Middle frontal gyrus (tissue), 1 donor: Measurements from ENCODE around the gene PDZRN4.
"Not testable (repeated sequence)": the region's sequence is repeated elsewhere in the genome, so short reads cannot be mapped to it uniquely, and the experiment has no call there.

ENCODE experiments used
- DNase-seq: peaks from one replicate; pipeline ENCODE4 v3.0.0-alpha.2; 2015; ENCODE audit warnings: low spot score; ENCODE audit errors: extremely low spot score

Gene PDZRN4

DNA sequence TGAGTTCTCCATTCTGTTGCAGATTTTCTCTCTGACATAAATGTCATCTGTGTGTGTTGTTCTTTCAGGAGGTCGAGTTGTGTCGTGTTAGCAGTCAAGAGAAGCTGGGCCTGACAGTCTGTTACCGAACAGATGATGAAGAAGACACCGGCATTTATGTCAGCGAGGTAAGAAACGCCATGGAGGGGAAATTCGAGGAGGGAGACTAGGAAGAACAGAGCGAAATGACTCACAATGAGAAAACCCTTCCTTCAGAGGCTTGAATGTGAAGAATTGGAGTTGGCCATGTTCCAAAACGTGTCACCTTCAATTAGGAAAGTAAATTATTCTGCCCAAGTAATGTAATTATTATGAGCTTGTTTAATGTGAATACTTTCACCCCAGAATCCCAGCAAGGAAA is 364.5 kb downstream of the PDZRN4 start:
- no peak for DNase-seq

DNA sequence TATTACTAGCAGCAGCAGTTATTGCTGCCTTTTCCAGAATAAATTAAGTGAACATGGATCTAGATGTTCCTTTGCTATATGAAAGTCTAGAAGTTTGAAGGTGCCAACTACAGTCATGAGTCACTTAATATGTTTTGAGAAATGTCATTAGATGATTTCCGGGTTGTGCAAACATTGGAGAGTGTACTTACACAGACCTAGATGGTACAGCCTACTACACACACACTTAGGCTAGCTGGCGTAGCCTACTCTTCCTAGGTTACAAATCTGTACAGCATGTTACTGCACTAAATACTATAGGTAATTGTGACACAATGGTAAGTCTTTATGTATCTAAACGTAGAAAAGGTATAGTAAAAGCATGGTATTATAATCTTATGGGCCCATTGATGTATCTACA is 368.1 kb downstream of the PDZRN4 start:
- DNase-seq = no peak

DNA sequence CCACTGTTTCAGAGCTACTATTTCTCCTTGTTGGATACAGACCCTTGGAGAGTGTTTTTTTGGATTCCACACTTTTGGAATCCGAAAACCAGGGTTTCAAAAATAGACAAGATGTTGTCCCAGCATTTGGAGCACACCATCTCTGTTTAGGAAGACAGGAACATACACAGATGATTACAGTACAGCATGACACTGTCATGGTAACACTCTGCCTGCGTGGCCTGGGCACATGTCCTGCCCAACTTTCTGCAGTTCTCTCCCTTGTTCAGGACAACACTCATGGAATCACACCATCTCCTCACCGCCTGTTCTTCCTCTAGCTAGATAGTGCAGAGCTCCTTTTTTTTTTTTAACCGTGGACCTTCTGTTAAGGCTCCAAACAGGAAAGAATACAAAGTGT is 369.2 kb downstream of the PDZRN4 start:
- no peak for DNase-seq

DNA sequence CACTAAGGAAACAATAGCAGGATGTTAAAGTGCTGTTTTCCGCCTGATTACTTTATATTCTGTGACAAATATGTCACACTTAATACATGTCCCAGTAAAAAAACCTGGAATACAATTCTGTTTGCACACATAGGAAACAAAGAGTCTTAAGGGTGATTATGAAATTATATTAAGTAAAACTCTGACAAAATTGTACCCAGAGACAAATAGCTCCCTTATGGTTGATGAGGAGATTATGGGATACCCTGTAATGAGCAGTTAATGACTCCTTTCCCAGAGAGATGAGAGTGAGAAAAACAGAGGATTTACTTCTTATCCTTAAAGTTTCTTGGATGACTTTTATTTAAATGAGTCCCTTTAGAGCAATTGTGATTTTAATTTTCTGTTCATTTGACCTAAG is 370.6 kb downstream of the PDZRN4 start:
- DNase-seq = no peak

DNA sequence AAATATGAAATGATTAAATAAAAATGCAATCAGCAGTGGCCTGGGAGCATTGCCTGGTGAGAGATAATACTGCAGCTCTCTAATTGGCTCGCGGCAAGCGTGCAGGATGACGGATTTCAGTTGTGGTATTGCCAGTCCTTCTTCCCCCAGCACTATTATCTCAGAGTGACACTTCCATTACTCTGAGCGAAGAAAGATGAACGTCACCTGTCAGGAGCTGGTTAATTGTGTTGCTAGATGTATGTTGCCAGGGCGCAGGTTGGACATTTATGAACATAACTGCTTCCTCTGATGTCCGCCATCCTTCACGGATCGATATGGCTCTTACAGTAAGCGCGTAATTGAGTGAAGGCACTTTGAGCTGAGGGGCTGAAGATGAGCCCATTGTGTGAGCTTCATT is 374.9 kb downstream of the PDZRN4 start:
- DNase-seq = no peak

DNA sequence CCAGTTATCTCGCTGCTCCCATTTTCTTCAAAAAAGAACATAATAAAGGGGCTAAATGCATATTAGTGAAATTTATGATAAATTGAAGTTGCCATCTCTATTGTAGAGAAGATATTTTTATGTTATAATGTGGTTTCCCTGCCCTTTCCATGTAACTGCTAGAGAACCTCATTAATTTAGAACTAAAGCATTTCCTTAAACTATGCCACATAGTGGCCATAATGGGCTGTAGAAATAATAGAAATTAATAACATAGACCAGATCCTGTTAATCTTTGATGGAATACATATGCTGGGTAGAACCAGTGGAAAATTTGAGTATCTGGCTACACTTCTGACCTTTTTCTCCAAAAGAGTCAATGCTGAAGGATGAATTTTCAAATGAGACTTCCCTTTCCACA is 376.7 kb downstream of the PDZRN4 start:
- no peak for DNase-seq

DNA sequence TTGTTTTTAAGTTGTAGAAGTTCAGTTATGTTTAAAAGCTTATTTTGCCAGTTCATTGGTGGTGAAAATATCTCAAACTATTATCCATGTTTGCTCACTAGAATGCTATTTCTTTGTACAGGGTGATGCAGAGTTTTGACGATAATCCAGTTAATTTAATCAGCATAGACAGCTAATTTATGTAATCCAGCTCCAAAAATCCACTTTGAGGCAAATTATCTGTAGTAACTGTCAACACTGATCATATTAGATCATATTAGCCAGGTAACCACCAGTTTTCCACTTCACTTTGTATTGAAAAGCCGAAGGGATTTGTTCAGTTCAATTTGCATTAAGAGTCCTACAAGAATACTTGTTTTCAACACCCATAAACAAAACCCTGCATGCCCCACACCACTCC is 378.6 kb downstream of the PDZRN4 start:
- no peak for DNase-seq

DNA sequence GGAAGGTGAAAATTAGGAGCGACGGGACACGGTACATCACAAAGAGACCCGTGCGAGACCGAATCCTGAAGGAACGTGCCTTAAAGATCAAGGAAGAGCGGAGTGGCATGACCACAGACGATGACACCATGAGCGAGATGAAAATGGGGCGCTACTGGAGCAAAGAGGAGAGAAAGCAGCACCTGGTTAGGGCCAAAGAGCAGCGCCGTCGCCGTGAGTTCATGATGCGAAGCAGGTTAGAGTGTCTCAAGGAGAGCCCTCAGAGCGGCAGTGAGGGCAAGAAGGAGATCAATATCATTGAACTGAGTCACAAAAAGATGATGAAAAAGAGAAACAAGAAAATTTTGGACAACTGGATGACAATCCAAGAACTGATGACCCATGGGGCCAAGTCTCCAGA is 385.3 kb downstream of the PDZRN4 start:
- no peak for DNase-seq

DNA sequence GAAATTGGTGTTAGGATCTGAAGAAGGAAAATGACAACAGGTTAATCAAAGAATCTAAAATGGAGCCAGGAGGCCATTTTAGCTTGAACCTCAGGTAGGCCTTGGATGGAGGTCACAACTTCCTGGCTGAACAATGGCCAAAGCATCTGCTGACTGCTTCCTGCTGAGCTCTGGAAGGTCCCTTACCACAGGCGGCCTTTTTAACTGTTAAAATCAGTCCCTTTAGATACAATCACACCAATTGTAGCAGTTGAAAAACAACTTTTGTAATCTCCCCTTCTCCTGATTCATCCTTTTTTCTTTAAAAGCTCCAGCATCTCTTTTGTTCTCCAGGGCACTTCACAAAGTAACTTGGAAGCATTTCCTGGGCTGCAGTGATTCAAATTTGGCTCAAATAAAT is 388.8 kb downstream of the PDZRN4 start:
- no peak for DNase-seq

DNA sequence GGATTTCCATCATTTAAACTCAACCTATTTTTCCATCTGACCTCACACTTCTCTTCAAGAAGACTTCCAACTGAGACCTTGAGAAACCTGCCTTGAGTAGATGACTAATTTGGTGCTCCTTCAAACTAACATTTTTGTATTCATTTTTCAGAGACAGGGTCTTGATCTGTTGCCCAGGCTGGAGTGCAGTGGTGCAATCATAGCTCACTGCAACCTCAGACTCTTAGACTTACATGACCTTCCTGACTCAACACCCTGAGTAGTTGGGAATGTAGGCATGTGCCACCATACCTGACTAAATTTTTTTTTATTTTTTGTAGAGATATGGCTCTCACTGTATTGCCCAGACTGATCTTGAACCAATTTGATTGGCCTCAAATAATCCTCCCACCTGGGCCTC is 389.9 kb downstream of the PDZRN4 start:
- no peak for DNase-seq

DNA sequence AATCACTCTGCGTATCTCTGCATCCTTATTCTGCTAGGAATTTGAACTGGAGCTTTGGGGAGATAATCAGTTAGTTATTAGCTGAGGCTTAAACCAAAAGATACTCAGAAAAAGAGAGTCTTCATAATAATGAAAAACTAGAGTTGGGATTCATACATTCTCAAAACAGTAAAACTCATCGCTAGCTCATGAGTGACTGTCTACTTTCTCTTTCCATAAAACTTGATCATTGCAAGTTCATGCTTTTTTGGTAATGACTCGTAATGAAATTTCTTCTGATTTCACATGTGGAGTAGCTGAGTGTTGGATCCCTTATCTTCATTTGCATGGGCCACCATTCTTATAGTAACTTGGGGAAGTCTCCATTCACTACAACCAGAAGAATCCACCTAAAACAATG is 397.7 kb downstream of the PDZRN4 start:
- DNase-seq = no peak

DNA sequence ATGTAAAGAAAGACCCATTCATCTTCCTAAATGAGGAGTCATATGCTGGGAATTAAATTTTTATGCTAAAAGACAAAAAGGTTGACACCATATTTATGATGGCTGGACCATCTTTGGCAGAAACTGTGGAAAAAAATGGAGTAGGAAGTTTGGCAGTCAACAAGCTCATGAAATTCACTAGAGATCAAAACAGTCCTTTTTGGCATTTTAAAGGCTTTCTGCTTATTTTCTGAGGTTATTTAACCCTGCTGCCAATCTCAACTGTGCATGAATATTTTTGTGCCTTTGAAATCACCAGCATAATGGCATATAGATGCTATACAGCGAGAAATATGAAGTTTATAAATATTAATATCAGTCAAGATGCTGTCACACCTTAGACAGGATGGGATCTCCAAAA is 399.5 kb downstream of the PDZRN4 start:
- DNase-seq = no peak

DNA sequence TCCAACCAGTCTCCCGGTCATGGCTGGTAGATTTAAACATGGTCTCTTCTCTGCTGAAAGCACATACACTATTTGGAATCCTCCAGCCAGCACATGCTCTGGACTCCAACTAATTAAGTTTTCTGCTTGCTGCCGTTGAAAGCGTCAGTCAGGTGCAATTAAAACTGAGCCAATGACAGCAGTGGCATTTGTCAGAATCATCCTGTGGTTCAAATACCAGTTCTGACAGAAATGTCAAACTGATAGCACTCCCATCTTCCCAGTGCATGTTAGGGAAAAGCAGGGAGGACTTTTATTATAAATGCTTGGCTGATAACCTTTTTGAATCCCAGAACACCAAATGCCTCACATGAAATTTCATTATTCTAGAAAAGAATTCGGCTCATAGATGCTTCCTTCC is 401.8 kb downstream of the PDZRN4 start:
- no peak for DNase-seq

DNA sequence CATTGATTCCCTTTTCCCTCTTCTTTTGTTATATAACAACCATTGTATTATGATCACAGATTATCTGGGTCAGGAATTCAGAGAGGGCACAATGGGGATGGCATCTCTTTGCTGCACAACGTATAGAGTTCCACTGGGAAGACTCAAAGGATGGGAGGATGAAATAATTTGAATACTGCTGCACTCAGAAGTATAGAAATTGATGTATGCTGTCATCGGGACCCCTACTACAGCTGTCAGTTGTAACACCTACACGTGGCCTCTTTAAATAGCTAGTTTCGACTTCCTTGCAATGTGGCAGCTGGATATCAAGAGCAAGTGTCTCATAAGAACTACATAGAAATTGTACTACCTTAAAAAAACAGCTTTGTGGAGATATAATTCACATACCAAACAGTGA is 408.1 kb downstream of the PDZRN4 start:
- DNase-seq = no peak

DNA sequence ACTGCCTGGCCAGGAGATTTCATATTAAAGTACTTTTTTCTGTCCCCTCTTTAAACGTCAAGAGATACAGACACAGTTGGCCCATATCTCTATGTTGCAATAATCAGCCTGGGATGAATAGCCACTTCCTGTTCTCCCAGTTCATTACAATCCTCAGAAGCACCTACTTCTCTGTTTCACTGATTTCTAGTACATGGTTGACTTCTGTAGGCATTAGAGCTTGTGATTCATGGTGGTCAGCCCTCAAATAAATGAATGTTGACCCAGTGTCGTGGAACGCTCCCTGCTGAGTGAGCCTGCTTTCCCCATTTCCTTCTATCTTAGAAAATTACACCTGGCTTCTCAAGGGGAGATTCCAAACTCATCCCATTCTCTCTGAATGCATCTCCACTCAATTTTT is 416.7 kb downstream of the PDZRN4 start:
- DNase-seq = no peak

DNA sequence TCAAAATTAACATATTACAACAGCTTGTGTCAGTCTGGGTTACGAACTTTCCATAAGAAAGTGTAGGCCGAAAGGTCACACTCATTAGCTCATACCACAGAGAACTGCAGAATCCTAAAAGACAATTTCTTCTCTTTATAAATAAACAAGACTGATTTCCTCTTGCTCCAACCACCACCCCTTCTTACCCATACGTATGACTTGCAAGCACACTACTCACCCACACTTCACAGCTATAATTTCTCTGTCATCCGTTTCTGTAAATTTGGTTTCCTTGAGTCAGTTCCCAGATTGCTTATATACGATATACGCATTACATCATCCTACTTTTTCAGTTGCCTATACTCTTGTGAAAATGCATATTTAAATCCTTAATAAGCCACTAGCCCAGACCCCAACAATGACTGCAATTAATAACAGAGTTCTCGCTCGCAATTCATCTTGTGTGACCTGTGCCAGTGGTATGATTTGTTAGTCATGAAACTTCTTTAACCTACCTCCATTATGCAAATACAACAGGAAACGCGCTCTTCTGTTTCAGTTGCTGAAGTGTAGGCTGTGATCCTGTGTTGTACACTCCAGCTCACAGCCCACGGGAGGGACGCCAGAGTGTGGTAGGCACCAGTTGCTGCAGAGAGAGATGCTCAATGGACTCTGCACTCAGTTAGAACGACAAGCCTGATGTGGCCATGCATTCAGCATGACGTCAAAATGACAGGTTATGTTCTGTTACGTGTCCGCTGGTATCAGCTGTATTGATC is 417.6 kb downstream of the PDZRN4 start:
- peak; percentile 23 for DNase-seq

DNA sequence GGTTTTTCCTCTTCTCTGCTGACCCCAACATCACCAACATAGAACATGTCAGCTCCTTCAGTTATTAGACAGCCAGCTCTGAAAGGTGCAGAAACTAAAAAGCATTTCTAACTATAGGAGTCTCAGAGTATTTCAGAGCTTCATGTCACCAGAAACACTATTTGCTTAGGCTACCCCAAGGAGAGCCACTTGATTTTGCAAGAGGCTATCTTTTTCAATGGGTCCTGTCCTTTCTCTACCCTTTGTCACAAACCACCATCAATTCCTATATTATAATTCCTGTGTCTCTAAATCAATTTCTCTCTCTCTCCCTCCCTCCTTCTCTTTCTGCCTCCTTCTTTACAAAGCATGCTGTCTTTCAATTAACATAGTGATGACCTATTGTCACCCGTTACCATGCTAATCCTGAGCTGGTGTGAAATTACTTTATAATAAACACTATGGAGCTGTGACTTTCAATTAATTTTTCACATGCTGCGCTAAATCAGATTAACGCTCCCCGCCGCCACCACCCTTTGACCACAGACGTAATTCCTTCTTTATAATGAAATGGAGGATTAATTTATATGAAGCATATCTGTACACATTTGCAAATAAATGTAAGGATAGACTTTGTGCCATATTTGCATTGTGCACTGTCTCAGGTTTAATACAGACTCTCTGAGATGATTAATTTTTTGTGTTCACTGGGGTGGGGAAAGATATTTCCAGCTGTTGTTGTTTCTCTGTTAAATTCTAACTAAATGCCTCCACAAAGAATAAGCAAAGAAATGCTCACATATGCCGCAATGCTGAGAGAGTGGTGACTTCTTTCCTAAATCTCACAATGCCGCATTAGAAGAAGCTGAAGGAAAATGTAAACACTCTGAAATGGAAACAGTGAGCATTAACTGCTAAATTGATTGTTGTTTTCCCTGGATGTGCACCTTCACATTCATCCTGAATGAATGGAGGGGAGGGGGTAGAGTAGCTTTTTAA is 418.6 kb downstream of the PDZRN4 start:
- DNase-seq = no peak

DNA sequence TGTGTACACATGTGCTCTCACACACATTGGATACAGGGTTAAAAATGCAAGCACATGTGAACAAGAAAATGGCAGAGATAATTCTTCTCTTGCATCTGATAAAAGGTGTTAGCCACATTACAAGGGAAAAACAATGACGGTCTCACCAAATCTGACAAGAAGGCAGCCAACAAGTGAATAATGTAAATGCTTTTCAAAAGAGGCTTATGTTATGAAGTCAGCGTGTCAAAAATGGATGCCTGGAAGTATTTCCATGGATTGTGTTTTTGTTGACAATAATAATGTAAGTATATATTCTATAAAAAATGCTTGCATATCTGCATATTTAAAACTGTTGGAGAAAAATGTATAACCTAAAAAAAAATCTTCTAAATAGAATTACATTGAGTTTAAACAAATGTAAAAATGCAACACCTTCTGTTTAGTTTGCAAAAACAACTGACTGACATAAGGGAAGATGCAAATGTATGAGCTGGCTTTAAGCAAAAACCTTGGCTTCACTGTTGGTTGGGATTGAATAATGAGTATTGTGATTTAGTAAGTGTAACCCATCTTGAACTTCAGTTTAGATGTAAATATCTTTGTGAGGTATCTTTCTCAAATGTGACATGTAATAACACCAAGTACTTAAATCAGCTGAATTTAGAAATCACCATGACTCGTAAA is 424.9 kb downstream of the PDZRN4 start:
- no peak for DNase-seq

DNA sequence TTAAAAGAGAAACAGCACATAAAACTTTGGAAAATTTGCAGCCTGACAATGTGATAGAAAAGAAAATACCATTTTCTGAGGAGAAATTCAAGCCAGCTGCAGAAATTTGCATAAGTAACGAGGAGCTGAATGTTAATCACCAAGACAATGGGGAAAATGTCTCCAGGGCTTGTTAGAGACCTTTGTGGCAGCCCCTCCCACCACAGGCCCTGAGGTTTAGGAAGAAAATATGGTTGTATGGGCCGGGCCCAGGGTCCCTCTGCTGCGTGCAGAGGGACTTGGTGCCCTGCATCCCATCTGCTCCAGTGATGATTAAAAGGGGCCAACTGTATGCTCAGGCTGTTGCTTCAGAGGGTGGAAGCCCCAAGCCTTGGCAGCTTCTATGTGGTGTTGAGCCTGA is 427.1 kb downstream of the PDZRN4 start:
- DNase-seq = not testable (repeated sequence)

DNA sequence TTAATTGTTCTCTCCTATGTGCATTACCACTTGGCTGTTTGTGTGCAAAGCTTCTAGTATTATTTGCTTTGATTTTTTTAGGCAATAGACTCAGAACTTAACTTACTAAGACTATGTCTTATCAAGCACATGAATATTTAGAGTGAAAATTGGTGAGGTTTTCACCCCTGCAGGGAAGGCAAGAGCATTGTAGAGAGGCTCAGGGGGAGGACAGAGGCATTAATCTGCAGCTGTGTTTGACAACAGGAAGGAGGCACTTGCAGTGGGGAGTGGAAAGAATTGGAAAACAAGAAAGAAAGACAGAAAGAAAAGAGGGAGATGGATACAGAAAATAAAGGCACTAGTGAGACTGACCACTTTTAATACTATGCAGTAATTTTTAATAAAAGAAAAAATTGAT is 431.6 kb downstream of the PDZRN4 start:
- DNase-seq = no peak

DNA sequence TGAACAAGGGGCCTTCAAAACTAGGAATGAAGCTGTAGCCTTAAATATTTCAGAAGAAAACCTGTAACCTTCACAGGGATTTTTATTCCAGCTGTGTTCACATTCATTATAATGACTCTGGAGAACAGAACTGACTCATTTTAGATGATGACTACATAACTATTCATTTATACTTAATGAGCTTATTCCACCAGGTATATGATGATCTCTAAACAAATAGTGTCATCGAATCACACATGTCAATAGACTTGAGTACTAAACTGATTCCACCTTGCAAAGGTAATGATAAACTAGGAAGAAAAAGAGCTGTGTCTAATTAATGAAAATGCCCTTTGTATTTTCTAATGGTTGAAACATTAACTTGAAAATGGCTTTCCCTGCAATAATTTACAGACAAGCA is 433.2 kb downstream of the PDZRN4 start:
- no peak for DNase-seq
